Mammary epithelial cell (primary cell): ENCODE data around the gene PLEKHG4B.

Source experiments
- CTCF ChIP-seq, 2 donors: IDR thresholded peaks in 1 of 2; conservative IDR thresholded peaks in 1 of 2; 2 replicates each; pipeline ENCODE4 v1.5.1; 2011 to 2012; ENCODE audit warnings: inconsistent platforms in 2 of 2, low read length in 2 of 2, mild to moderate bottlenecking in 2 of 2, control low read depth in 1 of 2, low read depth in 1 of 2; ENCODE audit not compliant: insufficient read depth in 1 of 2; ENCODE audit errors: extremely low read depth in 1 of 2
- EZH2 ChIP-seq: IDR thresholded peaks from 2 replicates; pipeline ENCODE4 v1.6.1; 2012; ENCODE audit warnings: low read length, inconsistent platforms, borderline replicate concordance

- no peak for TF ChIP-seq CTCF (conservative IDR thresholded peaks at IDR 0.05 in 1 of 2, IDR thresholded peaks at IDR 0.05 in 1 of 2; ENCODE audit: extremely low read depth in 1 of 2, insufficient read depth in 1 of 2, low read depth in 1 of 2, low read length in 2 of 2)
- TF ChIP-seq EZH2: no peak
Measured at GRCh38 chr5:140443-140829, 48.5 kb downstream of the PLEKHG4B start.
